Mammary epithelial cell (primary cell): ENCODE measurements around the gene GAK.

ENCODE experiments used
- EZH2 ChIP-seq: IDR thresholded peaks from 2 replicates; pipeline ENCODE4 v1.6.1; 2012; ENCODE audit warnings: low read length, inconsistent platforms, borderline replicate concordance
- TF ChIP-seq, protein P1 (sequence below), 2 donors: IDR thresholded peaks in 1 of 2; conservative IDR thresholded peaks in 1 of 2; 2 replicates each; pipeline ENCODE4 v1.5.1; 2011 to 2012; ENCODE audit warnings: inconsistent platforms in 2 of 2, low read length in 2 of 2, mild to moderate bottlenecking in 2 of 2, control low read depth in 1 of 2, low read depth in 1 of 2; ENCODE audit not compliant: insufficient read depth in 1 of 2; ENCODE audit errors: extremely low read depth in 1 of 2

DNA sequence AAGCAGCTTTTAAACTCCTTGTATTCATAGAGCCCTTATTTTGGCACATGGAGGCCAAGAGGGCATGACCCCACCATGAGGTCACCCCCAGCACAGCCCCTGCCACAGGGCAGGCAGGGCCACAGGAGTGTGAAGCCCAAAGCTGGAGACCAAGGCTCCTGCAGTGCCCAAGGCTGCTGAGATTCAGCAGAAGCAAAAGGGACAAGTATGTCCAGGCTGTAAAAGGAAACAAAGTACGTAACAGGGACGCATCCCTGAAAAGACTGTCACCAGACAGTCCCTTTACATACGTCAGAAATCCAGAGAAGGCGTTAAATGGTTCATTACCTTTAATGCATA lies 18.9 kb downstream of the GAK start:
- TF ChIP-seq, protein P1, sequence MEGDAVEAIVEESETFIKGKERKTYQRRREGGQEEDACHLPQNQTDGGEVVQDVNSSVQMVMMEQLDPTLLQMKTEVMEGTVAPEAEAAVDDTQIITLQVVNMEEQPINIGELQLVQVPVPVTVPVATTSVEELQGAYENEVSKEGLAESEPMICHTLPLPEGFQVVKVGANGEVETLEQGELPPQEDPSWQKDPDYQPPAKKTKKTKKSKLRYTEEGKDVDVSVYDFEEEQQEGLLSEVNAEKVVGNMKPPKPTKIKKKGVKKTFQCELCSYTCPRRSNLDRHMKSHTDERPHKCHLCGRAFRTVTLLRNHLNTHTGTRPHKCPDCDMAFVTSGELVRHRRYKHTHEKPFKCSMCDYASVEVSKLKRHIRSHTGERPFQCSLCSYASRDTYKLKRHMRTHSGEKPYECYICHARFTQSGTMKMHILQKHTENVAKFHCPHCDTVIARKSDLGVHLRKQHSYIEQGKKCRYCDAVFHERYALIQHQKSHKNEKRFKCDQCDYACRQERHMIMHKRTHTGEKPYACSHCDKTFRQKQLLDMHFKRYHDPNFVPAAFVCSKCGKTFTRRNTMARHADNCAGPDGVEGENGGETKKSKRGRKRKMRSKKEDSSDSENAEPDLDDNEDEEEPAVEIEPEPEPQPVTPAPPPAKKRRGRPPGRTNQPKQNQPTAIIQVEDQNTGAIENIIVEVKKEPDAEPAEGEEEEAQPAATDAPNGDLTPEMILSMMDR (conservative IDR thresholded peaks at IDR 0.05 in 1 of 2, IDR thresholded peaks at IDR 0.05 in 1 of 2; ENCODE audit: extremely low read depth in 1 of 2, insufficient read depth in 1 of 2, low read depth in 1 of 2, low read length in 2 of 2) = no peak
- TF ChIP-seq EZH2 = no peak
